HUES6 (cell line): ENCODE data around the gene PLEKHH1.

Experiments
- H3K27ac ChIP-seq: 2 replicates; pipeline ENCODE4 v1.7.0; 2013; ENCODE audit warnings: low read depth, mild to moderate bottlenecking, low read length, inconsistent platforms
- H3K27me3 ChIP-seq: 2 replicates; pipeline ENCODE4 v1.6.1; 2013; ENCODE audit warnings: low read length; ENCODE audit not compliant: control insufficient read depth, insufficient read depth
- H3K36me3 ChIP-seq: 2 replicates; pipeline ENCODE4 v1.6.1; 2013; ENCODE audit warnings: low read length; ENCODE audit not compliant: control insufficient read depth, insufficient read depth
- H3K4me1 ChIP-seq: 2 replicates; pipeline ENCODE4 v1.6.1; 2013; ENCODE audit warnings: low read length; ENCODE audit not compliant: control insufficient read depth, insufficient read depth
- H3K4me3 ChIP-seq: 2 replicates; pipeline ENCODE4 v1.5.1; 2013; ENCODE audit warnings: low read depth, low read length
- H3K9ac ChIP-seq: one replicate; pipeline ENCODE4 v1.6.1; 2013; ENCODE audit warnings: mild to moderate bottlenecking, low read length
- H3K9me3 ChIP-seq: 2 replicates; pipeline ENCODE4 v1.6.1; 2013; ENCODE audit warnings: low read depth, low read length; ENCODE audit not compliant: control insufficient read depth, insufficient read depth

The PLEKHH1 gene

DNA sequence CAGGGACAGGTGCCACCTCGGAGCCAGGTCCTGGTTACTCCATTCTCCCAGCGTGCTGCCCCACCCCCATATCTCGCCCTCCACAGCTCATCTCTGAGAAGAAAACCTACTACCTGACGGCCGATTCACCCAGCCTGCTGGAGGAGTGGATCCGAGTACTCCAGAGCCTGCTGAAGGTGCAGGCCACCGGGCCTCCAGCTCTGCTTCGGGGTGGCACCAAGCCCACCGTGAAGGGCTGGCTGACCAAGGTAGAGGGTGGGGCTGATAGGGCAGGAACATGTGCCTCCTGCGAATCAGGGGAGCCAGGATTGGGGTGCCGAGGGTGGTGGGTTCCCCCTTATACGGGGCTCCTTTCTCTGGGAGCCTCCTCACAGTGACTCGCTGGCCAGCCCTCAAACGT, 41.1 kb downstream of the PLEKHH1 start:
- Histone ChIP-seq H3K27me3 (no peaks in the 10 kb centered on the region), H3K4me3 (no peak overlapping the region), H3K9me3 (no peaks in the 10 kb centered on the region), H3K27ac (no peak overlapping the region), H3K4me1 (no peaks in the 10 kb centered on the region), H3K36me3 (peaks cover 56% of the 10 kb centered on the region), H3K9ac (no peak overlapping the region)

DNA sequence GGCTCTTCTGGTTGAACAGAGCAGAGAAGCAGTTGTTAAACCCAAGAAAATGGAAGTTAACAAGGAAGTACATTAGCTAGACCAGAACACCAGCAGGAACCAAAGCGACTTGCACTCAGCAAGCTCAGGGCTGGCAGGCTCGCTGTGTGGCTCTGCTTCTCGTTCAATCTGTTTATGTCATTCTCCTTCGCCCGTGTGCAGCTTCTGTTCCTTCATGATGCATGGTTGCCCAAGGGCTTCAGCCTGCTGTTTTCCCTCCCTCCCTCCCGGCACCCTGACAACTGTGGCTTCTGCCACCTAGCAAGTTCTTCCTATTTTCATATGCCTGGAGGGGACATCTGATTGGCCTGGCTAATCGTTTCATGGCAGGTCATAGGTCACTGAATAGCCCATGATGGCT, 41.7 kb downstream of the PLEKHH1 start:
- Histone ChIP-seq H3K36me3 (peaks cover 61% of the 10 kb centered on the region), H3K9me3 (no peaks in the 10 kb centered on the region), H3K27me3 (no peaks in the 10 kb centered on the region), H3K9ac (no peak overlapping the region), H3K27ac (no peak overlapping the region), H3K4me3 (no peak overlapping the region), H3K4me1 (no peaks in the 10 kb centered on the region)

DNA sequence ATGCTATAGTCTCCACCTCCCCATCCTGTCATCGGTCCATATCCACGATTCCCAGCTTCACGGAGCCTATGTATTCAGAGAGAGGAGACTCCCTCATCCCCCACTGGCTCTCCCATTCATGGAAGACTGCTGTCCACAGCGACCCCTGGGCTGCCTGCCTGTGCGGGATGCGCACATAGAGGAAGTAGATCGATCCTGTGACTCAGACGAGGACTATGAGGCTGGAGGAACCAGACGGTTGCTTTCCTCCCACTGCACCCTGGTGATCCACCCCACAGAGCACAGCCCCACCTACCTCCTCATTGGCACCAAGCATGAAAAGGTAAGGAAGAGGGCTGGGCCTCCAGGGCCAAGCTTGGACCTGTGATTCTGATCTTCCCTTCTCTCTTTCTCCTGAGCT, 42.6 kb downstream of the PLEKHH1 start:
- Histone ChIP-seq H3K27ac (no peak overlapping the region), H3K9me3 (no peaks in the 10 kb centered on the region), H3K9ac (no peak overlapping the region), H3K36me3 (peaks cover 69% of the 10 kb centered on the region), H3K27me3 (no peaks in the 10 kb centered on the region), H3K4me1 (no peaks in the 10 kb centered on the region), H3K4me3 (no peak overlapping the region)

DNA sequence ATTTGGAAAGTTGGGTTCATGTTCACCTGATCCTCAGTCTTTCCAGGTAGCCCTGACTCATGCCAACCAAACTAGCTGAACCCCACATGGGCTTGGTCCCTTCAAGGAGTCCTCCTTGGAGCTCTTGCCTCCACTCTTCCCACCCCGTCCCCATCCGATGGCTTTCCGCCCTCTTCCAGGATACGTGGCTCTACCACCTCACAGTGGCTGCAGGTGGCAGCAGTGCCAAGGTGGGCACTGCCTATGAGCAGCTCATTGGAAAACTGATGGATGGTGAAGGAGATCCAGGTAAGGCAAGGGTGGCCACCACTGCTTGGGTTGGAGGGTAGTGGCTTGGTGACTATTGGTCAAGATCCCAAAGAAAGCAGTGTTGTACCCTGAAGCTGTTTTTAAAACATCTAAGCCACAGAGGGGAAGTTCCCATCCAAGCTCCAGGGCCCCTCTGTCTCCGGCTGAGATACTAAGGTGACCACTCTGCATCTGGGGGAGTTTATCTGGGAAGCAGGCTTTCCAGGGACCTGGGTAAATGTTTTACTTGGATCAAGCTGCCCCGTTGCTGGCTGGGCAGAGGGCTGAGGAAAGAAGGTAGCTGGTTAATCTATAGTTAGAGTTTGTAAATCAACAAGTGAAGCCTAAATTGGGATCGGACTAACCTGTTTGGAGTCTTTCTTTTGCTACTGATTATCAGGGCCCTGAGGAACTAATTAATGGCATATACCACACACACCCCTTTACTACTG, 43.3 kb downstream of the PLEKHH1 start:
- no peak overlapping the region for H3K4me3 ChIP-seq
- H3K4me1 ChIP-seq, result no peaks in the 10 kb centered on the region
- no peak overlapping the region for H3K27ac ChIP-seq
- no peak overlapping the region for H3K9ac ChIP-seq
- H3K36me3 ChIP-seq, result peaks cover 75% of the 10 kb centered on the region
- no peaks in the 10 kb centered on the region for H3K9me3 ChIP-seq
- H3K27me3 ChIP-seq, result no peaks in the 10 kb centered on the region

DNA sequence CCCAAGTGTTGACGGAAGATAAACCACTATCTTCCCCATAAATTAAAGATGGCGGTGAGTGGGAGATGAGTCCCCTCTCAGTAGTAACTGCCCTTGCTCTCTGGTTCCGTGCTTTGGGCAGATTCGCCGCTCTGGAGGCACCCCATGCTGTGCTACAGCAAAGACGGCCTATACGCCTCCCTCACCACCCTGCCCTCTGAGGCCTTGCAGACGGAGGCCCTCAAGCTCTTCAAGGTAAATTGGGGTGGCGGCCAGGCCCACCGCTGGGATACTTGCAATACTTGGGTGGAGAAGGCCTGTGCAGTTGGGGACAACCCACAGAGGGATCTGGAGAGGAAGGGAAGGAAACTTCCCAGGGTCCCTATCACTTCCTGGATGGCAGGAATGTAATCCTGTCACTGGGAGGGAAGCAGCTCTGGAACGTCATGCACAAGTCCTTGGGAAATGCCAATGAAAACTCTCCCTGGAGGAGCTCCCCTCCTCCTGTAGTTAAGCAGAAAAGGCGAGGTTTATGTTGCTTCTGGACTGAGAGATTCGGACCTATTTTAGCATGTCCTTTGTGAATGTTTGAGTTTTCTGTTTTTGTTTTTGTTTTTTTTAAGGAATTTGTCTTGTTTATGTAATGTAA, 44.2 kb downstream of the PLEKHH1 start:
- no peak overlapping the region for H3K4me3 ChIP-seq
- H3K27ac ChIP-seq, result no peak overlapping the region
- H3K9ac ChIP-seq, result no peak overlapping the region
- no peaks in the 10 kb centered on the region for H3K27me3 ChIP-seq
- no peaks in the 10 kb centered on the region for H3K9me3 ChIP-seq
- no peaks in the 10 kb centered on the region for H3K4me1 ChIP-seq
- H3K36me3 ChIP-seq, result peaks cover 84% of the 10 kb centered on the region

DNA sequence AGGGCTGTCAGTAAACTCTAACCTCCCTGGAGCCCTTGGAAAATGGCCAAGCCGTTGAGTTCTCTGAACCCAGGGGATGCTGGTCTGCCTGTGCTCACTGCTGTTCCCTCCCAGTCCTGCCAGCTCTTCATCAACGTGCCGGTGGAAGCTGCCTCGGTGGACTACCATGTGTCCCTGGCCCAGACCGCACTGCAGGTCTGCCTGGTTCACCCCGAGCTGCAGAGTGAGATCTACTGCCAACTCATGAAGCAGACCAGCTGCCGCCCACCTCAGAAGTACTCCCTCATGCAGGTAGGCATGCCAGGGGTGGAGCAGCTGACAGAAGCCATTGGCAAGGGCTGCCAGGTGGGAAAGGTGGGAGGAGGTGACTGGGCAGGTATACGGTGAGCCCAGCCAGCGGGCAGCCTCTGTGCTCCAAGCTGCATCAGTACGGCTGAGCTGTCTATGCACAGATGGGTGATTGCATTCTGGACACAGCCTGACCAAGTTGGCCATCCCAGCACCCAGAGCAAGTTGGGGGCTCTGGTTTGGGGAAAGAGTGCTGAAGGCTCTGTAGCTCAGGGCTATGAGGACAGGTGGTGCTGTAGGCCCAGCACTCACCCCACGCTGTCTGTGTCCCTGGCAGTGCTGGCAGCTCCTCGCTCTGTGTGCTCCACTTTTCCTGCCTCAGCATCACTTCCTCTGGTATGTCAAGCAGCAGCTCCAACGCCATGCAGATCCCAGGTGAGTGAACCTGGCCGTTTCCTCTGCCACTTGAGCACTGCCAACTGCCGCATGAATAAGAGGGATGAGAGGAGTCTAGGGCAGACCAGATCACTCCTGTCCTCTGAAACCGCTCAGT, 45.0 kb downstream of the PLEKHH1 start:
- H3K4me3 ChIP-seq, result no peak overlapping the region
- H3K27me3 ChIP-seq, result no peaks in the 10 kb centered on the region
- peaks cover 88% of the 10 kb centered on the region for H3K36me3 ChIP-seq

DNA sequence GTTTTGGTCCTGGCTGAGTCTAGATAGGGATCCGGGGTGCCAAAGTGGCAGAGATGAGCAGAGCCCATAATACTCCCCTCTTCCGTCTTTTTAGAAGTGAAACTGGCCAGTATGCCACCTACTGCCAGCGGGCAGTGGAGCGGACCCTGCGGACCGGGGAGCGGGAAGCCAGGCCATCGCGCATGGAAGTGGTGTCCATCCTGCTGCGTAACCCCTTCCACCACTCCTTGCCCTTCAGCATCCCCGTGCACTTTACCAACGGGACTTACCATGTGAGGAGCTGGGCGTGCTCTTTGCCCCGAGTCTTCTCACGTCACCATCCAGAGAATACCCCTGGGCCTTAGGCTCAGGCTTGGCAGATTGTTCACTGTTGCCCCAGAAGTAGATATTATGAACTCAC, 46.0 kb downstream of the PLEKHH1 start:
- H3K4me1 ChIP-seq, result no peaks in the 10 kb centered on the region
- H3K27me3 ChIP-seq, result no peaks in the 10 kb centered on the region
- no peak overlapping the region for H3K9ac ChIP-seq
- H3K27ac ChIP-seq, result no peak overlapping the region
- H3K9me3 ChIP-seq, result no peaks in the 10 kb centered on the region
- H3K4me3 ChIP-seq, result no peak overlapping the region
- peaks cover 87% of the 10 kb centered on the region for H3K36me3 ChIP-seq

More for the DNA sequence above, 45.0 kb downstream of the PLEKHH1 start:
- no peaks in the 10 kb centered on the region for H3K9me3 ChIP-seq
- H3K27ac ChIP-seq, result no peak overlapping the region
- H3K9ac ChIP-seq, result no peak overlapping the region
- no peaks in the 10 kb centered on the region for H3K4me1 ChIP-seq

DNA sequence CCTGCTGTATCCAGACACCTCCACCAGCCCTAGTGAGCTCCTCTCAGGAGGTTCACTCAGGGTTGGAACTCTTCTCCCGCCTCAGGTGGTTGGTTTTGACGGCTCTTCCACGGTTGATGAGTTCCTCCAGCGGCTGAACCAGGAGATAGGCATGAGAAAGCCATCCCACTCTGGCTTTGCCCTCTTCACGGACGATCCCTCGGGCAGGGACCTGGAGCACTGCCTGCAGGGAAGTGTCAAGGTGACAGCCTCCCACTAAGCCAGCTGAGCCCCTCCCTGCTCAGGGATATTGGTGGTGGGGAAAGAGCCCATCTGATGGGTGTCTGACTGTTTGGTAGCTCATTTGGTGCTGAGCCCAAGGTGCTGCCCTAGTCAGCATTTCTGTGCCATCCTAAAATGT, 46.5 kb downstream of the PLEKHH1 start:
- H3K9me3 ChIP-seq, result no peaks in the 10 kb centered on the region
- H3K36me3 ChIP-seq, result peaks cover 82% of the 10 kb centered on the region
- no peak overlapping the region for H3K4me3 ChIP-seq

DNA sequence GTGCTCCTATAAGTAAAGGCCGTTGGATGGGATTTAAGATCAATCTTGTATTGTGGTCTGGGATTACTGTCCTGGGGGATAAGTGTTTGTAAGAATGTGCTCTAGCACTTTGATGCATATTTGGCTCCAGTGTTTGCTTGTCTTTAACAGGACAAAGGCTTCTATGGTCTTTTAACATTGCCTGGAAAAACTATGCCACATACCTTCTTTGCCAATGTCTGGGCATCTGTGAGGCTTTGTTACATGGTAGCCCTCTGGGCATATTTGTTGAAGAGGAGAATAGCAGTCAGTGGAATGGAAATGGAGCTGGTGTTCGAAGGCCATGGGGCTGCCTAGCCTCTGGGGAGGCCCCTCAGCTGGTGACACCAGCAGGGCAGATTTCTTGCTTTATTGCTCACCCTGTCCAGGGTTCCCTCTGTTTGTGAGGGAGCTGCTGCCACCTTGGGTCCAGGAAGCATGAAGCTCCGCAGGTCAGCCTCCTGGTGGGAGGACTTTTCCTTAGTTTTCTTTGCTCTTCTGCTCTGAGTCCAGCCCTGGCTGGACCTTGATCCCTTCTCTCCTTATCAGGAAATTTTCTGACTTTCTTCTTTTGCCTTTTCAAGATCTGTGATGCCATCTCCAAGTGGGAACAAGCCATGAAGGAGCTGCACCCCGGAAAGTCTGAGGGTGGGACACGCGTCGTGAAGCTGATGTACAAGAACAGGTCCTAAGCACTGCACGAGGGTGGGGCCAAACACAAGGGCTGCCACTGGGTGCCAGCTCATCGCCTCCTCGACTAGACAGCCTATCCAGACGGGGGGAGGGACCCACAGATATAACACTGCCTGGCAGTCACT, 47.5 kb downstream of the PLEKHH1 start:
- H3K4me1 ChIP-seq, result no peaks in the 10 kb centered on the region

More for the DNA sequence above, 46.5 kb downstream of the PLEKHH1 start:
- Histone ChIP-seq H3K27me3 (no peaks in the 10 kb centered on the region), H3K9ac (no peak overlapping the region), H3K4me1 (no peaks in the 10 kb centered on the region), H3K27ac (no peak overlapping the region)

DNA sequence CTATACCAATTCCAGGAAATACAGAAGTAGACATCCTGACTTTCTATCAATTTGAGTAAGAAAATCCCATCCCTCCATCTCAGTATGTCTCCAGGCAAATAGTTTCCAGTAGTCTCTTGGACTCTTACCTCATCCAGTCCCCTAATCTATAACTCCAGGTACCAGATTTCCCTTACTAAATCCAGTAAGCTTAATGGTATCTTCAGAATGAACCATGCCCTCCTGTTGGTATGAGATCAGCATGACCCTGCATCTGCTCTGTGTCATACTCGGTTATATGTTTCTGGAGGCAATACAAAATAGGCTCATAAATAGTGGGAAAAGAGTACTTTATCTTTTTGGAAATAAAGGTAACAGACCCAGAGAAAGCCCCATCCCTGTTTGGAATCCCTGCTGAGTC, 48.6 kb downstream of the PLEKHH1 start:
- Histone ChIP-seq H3K4me3 (no peak overlapping the region), H3K9ac (no peak overlapping the region), H3K27ac (no peak overlapping the region)

More for the DNA sequence above, 47.5 kb downstream of the PLEKHH1 start:
- Histone ChIP-seq H3K4me3 (no peak overlapping the region), H3K9me3 (no peaks in the 10 kb centered on the region), H3K27me3 (no peaks in the 10 kb centered on the region), H3K27ac (no peak overlapping the region), H3K9ac (no peak overlapping the region), H3K36me3 (peaks cover 79% of the 10 kb centered on the region)

More for the DNA sequence above, 48.6 kb downstream of the PLEKHH1 start:
- Histone ChIP-seq H3K27me3 (no peaks in the 10 kb centered on the region), H3K4me1 (no peaks in the 10 kb centered on the region), H3K9me3 (no peaks in the 10 kb centered on the region), H3K36me3 (peaks cover 81% of the 10 kb centered on the region)
